ENCODE data around the gene FBXL19.

DNA sequence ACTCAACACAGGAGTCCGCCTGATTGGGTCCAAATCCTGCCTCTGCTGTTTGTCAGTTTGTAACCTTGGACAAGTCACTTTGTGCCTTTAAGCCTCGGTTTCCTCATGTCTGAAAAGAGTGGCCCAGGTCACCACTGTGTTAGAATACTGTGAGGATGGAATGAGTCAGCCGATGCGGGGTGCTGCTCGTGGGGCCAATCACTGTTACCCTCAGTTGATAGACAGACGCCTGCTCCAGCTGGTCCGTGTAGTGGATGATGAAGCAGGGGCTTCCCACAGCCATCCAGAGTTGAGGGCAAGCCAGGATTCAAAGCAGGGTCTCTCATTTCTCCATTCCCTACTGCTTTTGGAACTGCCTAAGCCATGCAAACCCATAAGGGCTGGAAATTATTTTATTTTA lies 5.8 kb downstream of the FBXL19 start:
- TF ChIP-seq, protein P1, sequence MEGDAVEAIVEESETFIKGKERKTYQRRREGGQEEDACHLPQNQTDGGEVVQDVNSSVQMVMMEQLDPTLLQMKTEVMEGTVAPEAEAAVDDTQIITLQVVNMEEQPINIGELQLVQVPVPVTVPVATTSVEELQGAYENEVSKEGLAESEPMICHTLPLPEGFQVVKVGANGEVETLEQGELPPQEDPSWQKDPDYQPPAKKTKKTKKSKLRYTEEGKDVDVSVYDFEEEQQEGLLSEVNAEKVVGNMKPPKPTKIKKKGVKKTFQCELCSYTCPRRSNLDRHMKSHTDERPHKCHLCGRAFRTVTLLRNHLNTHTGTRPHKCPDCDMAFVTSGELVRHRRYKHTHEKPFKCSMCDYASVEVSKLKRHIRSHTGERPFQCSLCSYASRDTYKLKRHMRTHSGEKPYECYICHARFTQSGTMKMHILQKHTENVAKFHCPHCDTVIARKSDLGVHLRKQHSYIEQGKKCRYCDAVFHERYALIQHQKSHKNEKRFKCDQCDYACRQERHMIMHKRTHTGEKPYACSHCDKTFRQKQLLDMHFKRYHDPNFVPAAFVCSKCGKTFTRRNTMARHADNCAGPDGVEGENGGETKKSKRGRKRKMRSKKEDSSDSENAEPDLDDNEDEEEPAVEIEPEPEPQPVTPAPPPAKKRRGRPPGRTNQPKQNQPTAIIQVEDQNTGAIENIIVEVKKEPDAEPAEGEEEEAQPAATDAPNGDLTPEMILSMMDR (conservative IDR thresholded peaks at IDR 0.05 in 1 of 2, IDR thresholded peaks at IDR 0.05 in 1 of 2; ENCODE audit: extremely low read depth in 1 of 2, insufficient read depth in 1 of 2, low read depth in 1 of 2, low read length in 2 of 2), result no peak
- no peak for TF ChIP-seq EZH2 (IDR thresholded peaks at IDR 0.05; ENCODE audit: borderline replicate concordance, low read length)
